CD4-positive, alpha-beta memory T cell (primary cell): ENCODE measurements around the gene DNAJC5. TPM values are rescaled to one million over a fixed set of nuclear protein-coding genes. Genes with fewer than 3 reads are reported as not detected.

Experiments used
- CTCF ChIA-PET: fragments of 350-600 bp; sonication (Branson Sonifier 250); formaldehyde crosslinking; loops from one replicate; lab custom pipeline; 2021; ENCODE audit warnings: inconsistent platforms; ENCODE audit not compliant: partially characterized antibody; lab: Charles Lee
- POLR2A ChIA-PET: fragments of 350-600 bp; sonication (Branson Sonifier 250); formaldehyde crosslinking; loops from one replicate; lab custom pipeline; 2021; ENCODE audit not compliant: partially characterized antibody; lab: Charles Lee
- DNase-seq, 5 donors: peaks; one replicate each; pipeline versions ENCODE4 v3.0.0 to v3.0.0-alpha.2; 2020 to 2022; ENCODE audit warnings: mixed read lengths in 1 of 5
- H3K27ac ChIP-seq: one replicate; pipeline ENCODE4 v1.7.0; 2013; ENCODE audit warnings: low read depth, low read length
- H3K27me3 ChIP-seq: 2 replicates; pipeline ENCODE4 v1.7.0; 2013; ENCODE audit warnings: mild to moderate bottlenecking, low read length, moderate library complexity; ENCODE audit not compliant: insufficient read depth
- H3K36me3 ChIP-seq: 2 replicates; pipeline ENCODE4 v1.7.0; 2013; ENCODE audit warnings: mild to moderate bottlenecking, low read length, moderate library complexity; ENCODE audit not compliant: insufficient read depth
- H3K4me1 ChIP-seq: 2 replicates; pipeline ENCODE4 v1.7.0; 2013; ENCODE audit warnings: mild to moderate bottlenecking, low read length, moderate library complexity; ENCODE audit not compliant: insufficient read depth
- H3K4me3 ChIP-seq, 2 donors: one replicate each; pipeline ENCODE4 v1.7.0; 2013; ENCODE audit warnings: low read length in 2 of 2, mild to moderate bottlenecking in 1 of 2
- H3K9me3 ChIP-seq, 2 donors: one replicate each; pipeline ENCODE4 v1.7.0; 2013; ENCODE audit warnings: low read length in 2 of 2, control low read depth in 1 of 2; ENCODE audit not compliant: control insufficient read depth in 1 of 2
- H3K27ac Mint-ChIP-seq, 7 donors: one replicate each; pipeline ENCODE4 v1.8.0; 2020 to 2021; ENCODE audit warnings: mixed read lengths in 7 of 7, mild to moderate bottlenecking in 6 of 7, inconsistent platforms in 3 of 7, moderate library complexity in 3 of 7
- H3K27me3 Mint-ChIP-seq, 2 donors: one replicate each; pipeline ENCODE4 v1.8.0; 2020 to 2021; ENCODE audit warnings: mixed read lengths in 2 of 2
- H3K36me3 Mint-ChIP-seq, 2 donors: one replicate each; pipeline ENCODE4 v1.8.0; 2020 to 2021; ENCODE audit warnings: mixed read lengths in 2 of 2, inconsistent platforms in 1 of 2, mild to moderate bottlenecking in 1 of 2
- H3K4me1 Mint-ChIP-seq, 4 donors: one replicate each; pipeline ENCODE4 v1.8.0; 2020 to 2021; ENCODE audit warnings: mixed read lengths in 4 of 4, mild to moderate bottlenecking in 1 of 4
- H3K4me3 Mint-ChIP-seq, 8 donors: one replicate each; pipeline ENCODE4 v1.8.0; 2020 to 2021; ENCODE audit warnings: mixed read lengths in 8 of 8, mild to moderate bottlenecking in 7 of 8, moderate library complexity in 6 of 8, inconsistent platforms in 3 of 8
- H3K9me3 Mint-ChIP-seq, 8 donors: one replicate each; pipeline ENCODE4 v1.8.0; 2020 to 2021; ENCODE audit warnings: mixed read lengths in 8 of 8, mild to moderate bottlenecking in 5 of 8, inconsistent platforms in 3 of 8, moderate library complexity in 1 of 8
- intact Hi-C: fragments of 100-400 bp; cut with micrococcal nuclease; formaldehyde crosslinking; loops from one replicate; pipeline ENCODE4 v1.15.1; 2023
- polyA plus RNA-seq, 2 donors: library from polyadenylated mRNA; unstranded; fragments of 300-500 nt; fragmentation: Illumina TruSeq; gene quantifications; one replicate each; pipeline ENCODE4 v1.2.3, GENCODE V29; 2021
- total RNA-seq, 2 experiments: library from RNA; stranded (reverse); gene quantifications; one replicate each; pipeline ENCODE4 v1.2.3, GENCODE V29; 2021

DNAJC5 gene
- total and polyA plus RNA-seq, 4 experiments from 2014 or later: 4.9 to 54.4 (median 31.3) TPM

DNA sequence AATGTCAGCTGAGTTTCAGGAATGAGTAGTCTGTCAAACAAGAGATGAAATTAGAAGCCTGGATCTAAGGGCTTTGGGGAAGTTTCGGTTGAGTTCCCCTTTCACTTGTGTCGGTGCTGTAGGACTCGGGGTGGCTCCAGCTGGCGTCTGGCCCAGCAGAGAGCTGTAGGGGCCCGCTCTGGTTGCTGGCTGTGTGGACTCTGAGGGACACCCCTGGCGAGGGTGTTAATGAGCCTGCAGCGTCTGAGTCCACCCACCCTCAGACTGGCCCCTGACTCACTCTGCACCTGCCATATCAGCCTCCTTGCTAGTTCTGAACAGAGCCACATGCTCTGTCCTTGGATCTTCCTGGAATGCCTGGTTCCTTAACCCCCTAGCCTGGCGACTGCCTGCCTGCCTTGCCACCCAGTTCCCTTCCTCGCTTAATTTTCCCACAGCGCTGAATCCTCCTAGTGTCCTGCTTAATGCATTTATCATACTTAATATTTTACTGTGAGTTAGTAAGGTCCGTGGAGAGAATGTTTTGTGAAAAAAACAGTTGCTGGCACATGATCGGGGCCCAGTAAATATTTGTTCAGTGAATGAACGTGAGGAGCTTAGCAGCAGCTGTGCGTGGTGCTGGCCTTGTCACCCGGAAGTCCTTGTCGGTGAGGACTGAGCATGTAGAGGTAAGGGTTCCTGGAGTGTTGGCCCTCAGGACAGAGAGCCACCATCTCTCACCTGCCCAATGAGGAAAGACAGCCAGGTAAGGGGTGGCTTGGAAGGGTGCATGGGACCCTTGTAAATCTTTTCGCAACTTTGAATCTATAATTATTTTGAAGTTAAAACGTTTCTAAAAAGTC is 1.6 kb downstream of the DNAJC5 start:
- intact Hi-C loops: loop anchor here (5.0 kb wide), 1 partner anchor 141 kb away; the partner anchor contains the start of gene C20orf204
- Histone ChIP-seq H3K27me3 (no peaks in the 10 kb centered on the region), H3K4me1 (peaks cover 62% of the 10 kb centered on the region), H3K27ac (peak overlapping the region; percentile 66), H3K4me3 (peak overlapping the region; percentile 44 to 81), H3K36me3 (peaks cover 4% of the 10 kb centered on the region), H3K9me3 (no peaks in the 10 kb centered on the region)
- peaks cover 8 to 30% of the 10 kb centered on the region in 2 donors for H3K36me3 Mint-ChIP-seq
- peak overlapping the region; percentile 93 to 99 (median 97) for H3K27ac Mint-ChIP-seq
- H3K27me3 Mint-ChIP-seq: no peaks in the 10 kb centered on the region
- DNase-seq: peak in 2 of 5 donors; percentile 14 to 52
- H3K4me3 Mint-ChIP-seq: peak overlapping the region; percentile 92 to 99 (median 94)
- H3K4me1 Mint-ChIP-seq: peaks cover 31 to 65% (median 50%) of the 10 kb centered on the region in 4 donors
- POLR2A ChIA-PET: interaction anchor here (0.7 to 3.7 kb wide), 11 partner anchors 32 to 375 kb away, joined by 3 to 31 read pairs (median 4); partner anchors contain the start of genes LIME1, OPRL1, PPDPF and RGS19
- peaks cover 0 to 2% (median 0%) of the 10 kb centered on the region in 8 donors for H3K9me3 Mint-ChIP-seq
- CTCF ChIA-PET: interaction anchor here (1.3 to 2.2 kb wide), 3 partner anchors 60 to 83 kb away, joined by 3 to 7 read pairs (median 3); partner anchors contain the start of genes SAMD10 and UCKL1

DNA sequence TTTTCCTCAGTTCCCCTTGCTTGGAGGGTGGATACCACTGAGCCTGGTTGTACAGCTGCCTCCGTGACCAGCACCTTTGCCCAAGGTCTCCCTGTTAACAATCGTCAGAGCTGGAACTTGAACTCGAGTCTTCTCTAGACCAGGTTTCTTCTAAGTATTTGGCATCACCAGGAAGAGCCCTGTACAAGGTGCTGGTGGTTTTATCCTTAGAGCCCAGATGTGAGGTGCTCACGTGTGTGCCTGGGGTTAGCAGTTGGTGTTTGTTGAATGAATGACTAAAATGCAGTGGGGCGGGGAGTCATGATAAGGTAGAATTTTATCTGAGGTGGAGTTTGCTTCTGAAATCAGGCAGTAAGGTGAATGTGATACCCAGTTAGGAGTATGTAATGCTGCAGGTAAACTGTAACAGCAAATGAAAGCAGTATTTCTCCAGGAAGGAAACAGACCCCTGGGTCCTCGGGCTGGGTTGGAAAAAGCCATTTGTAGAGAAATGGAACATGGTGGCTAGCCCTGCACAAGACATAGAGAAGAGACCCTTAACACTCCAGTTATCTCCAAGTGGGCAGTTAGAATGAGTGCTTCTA is 3.1 kb downstream of the DNAJC5 start:
- POLR2A ChIA-PET: interaction anchor here (3.7 kb wide), 1 partner anchor 58 kb away, joined by 31 read pairs; the partner anchor contains the start of gene UCKL1
- no peak for DNase-seq
- Mint-ChIP-seq H3K36me3 (peaks cover 8 to 31% of the 10 kb centered on the region in 2 donors), H3K9me3 (peaks cover 0 to 2% (median 0%) of the 10 kb centered on the region in 8 donors), H3K4me1 (peaks cover 37 to 77% (median 59%) of the 10 kb centered on the region in 4 donors), H3K27me3 (no peaks in the 10 kb centered on the region), H3K27ac (peak overlapping the region; percentile 52 to 85 (median 79)), H3K4me3 (peak overlapping the region in 7 of 8 donors; percentile 18 to 73 (median 64))
- H3K36me3 ChIP-seq: peaks cover 5% of the 10 kb centered on the region
- CTCF ChIA-PET: no interaction called here
- H3K9me3 ChIP-seq: no peaks in the 10 kb centered on the region
- H3K4me3 ChIP-seq: no peak overlapping the region
- intact Hi-C loops: loop anchor here (5.0 kb wide), 1 partner anchor 139 kb away; the partner anchor contains the start of gene C20orf204
- H3K27ac ChIP-seq: peak overlapping the region; percentile 20
- no peaks in the 10 kb centered on the region for H3K27me3 ChIP-seq
- H3K4me1 ChIP-seq: peaks cover 76% of the 10 kb centered on the region

DNA sequence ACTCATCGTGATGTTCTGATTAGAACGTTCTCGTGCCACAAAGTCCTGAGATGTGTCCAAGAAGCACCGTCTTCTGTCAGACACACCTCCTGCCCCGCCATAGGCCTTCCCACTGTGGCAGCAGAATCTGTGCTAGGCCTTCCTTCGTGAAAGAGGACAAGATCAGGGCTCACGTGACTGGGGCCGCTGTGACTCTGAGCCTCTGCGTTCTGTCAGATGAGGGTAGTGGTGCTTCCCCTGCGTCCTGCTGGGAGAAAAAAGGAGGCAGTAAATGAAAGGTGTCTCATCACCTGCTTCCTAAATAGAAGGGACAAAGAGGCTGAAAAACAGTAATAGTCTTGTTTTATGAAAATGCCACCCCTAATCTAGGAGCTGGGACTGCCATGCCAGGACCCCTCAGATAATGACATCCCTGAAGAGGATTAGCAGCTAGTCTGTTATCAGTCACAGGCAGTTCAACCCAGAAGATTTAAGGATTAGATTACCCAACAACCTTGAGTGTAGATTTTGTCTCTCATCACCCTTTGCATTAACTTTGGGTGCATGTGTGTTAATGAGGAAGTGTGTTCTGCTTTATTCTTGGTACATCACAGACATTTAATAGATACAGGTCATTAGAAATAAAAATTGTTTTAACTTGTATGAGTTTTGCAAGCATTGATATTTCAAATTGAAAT is 4.1 kb downstream of the DNAJC5 start:
- peak overlapping the region in 4 of 8 donors; percentile 22 to 60 (median 46) for H3K4me3 Mint-ChIP-seq
- Histone ChIP-seq H3K9me3 (no peaks in the 10 kb centered on the region), H3K4me1 (peaks cover 82% of the 10 kb centered on the region), H3K27ac (no peak overlapping the region), H3K4me3 (no peak overlapping the region), H3K27me3 (no peaks in the 10 kb centered on the region), H3K36me3 (peaks cover 5% of the 10 kb centered on the region)
- H3K27me3 Mint-ChIP-seq: no peaks in the 10 kb centered on the region
- no peak for DNase-seq
- intact Hi-C loops: loop anchor here (5.0 kb wide), 1 partner anchor 138 kb away; the partner anchor contains the start of gene C20orf204
- H3K27ac Mint-ChIP-seq: peak overlapping the region; percentile 24 to 89 (median 63)
- peaks cover 37 to 85% (median 63%) of the 10 kb centered on the region in 4 donors for H3K4me1 Mint-ChIP-seq
- ChIA-PET CTCF (no interaction called here), POLR2A (no interaction called here)
- peaks cover 8 to 32% of the 10 kb centered on the region in 2 donors for H3K36me3 Mint-ChIP-seq
- H3K9me3 Mint-ChIP-seq: peaks cover 0 to 2% (median 0%) of the 10 kb centered on the region in 8 donors

DNA sequence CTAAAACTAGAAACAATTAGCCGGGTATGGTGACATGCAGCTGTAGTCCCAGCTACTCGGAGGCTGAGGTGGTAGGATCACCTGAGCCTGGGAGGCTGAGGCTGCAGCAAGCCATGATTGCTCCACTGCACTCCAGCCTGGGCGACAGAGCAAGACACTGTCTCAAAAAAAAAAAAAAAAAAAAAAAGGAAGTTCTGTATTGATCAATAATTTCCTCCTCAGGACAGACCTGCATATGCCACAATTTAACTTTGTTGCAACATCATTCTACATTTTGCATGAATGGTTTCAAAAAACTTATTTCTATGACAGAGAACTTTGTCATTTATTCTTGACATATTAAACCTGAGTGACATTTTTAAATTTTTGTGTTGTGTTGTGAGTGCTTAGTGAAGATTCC is 5.5 kb downstream of the DNAJC5 start:
- no peak for DNase-seq
- H3K27me3 Mint-ChIP-seq: no peaks in the 10 kb centered on the region
- no peak overlapping the region for H3K27ac ChIP-seq
- intact Hi-C loops: no loop called here
- H3K4me3 ChIP-seq: no peak overlapping the region
- peaks cover 82% of the 10 kb centered on the region for H3K4me1 ChIP-seq
- H3K4me1 Mint-ChIP-seq: peaks cover 41 to 90% (median 64%) of the 10 kb centered on the region in 4 donors
- POLR2A ChIA-PET: no interaction called here
- CTCF ChIA-PET: interaction anchor here (1.5 kb wide), 1 partner anchor 73 kb away, joined by 3 read pairs; no protein-coding TSS in a partner anchor
- peak overlapping the region in 3 of 8 donors; percentile 2 to 49 (median 41) for H3K4me3 Mint-ChIP-seq
- peaks cover 5% of the 10 kb centered on the region for H3K36me3 ChIP-seq
- H3K9me3 Mint-ChIP-seq: peaks cover 0 to 2% (median 0%) of the 10 kb centered on the region in 8 donors
- H3K36me3 Mint-ChIP-seq: peaks cover 12 to 39% of the 10 kb centered on the region in 2 donors
- H3K27me3 ChIP-seq: no peaks in the 10 kb centered on the region
- H3K9me3 ChIP-seq: no peaks in the 10 kb centered on the region
- H3K27ac Mint-ChIP-seq: peak overlapping the region in 6 of 7 donors; percentile 17 to 78 (median 60)

DNA sequence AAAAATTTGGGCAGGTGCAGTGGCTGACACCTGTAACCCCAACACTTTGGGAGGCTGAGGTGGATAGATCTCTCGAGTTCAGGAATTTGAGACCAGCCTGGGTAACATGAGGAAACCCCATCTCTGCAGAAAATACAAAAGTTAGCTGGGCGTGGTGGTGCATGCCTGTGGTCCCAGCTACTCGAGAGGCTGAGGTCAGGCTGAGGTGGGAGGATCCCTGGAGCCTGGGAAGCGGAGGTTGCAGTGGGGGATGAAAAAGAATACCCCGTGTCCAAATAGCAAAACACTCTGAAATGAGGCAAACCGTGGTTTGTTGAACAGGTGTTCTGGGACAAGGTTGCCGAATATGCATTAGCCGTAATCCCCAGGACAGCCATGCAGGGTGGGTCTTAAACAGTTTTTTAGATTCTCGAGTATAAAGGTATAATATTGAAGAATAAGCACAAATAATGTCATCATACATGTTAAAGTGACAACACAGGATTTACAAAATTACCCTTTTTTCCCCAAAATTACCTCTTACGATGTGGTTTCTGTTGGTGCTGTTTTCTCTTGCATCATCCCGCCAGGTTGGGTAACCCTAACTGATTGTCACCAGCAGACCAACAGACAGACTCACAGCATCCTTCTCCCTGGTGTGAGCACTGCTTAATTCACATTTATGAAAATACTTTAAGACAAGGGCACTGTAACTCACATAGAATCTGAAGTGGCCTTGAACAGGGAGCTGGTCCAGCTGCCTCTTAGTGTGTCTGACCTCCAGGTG is 9.1 kb downstream of the DNAJC5 start:
- ChIA-PET CTCF (no interaction called here), POLR2A (interaction anchor here (0.6 to 2.4 kb wide), 5 partner anchors 11 to 135 kb away, joined by 3 to 9 read pairs (median 3); partner anchors contain the start of gene UCKL1)
- no peak for DNase-seq
- no peak overlapping the region for H3K27ac ChIP-seq
- Mint-ChIP-seq H3K27me3 (no peaks in the 10 kb centered on the region), H3K4me3 (peak overlapping the region in 7 of 8 donors; percentile 4 to 65 (median 39)), H3K4me1 (peaks cover 25 to 71% (median 51%) of the 10 kb centered on the region in 4 donors), H3K9me3 (no peaks in the 10 kb centered on the region), H3K36me3 (peaks cover 8 to 20% of the 10 kb centered on the region in 2 donors), H3K27ac (peak overlapping the region; percentile 70 to 93 (median 83))
- intact Hi-C loops: no loop called here
- H3K4me1 ChIP-seq: peaks cover 53% of the 10 kb centered on the region
- no peaks in the 10 kb centered on the region for H3K27me3 ChIP-seq
- H3K9me3 ChIP-seq: no peaks in the 10 kb centered on the region
- H3K4me3 ChIP-seq: no peak overlapping the region
- H3K36me3 ChIP-seq: peaks cover 5% of the 10 kb centered on the region

DNA sequence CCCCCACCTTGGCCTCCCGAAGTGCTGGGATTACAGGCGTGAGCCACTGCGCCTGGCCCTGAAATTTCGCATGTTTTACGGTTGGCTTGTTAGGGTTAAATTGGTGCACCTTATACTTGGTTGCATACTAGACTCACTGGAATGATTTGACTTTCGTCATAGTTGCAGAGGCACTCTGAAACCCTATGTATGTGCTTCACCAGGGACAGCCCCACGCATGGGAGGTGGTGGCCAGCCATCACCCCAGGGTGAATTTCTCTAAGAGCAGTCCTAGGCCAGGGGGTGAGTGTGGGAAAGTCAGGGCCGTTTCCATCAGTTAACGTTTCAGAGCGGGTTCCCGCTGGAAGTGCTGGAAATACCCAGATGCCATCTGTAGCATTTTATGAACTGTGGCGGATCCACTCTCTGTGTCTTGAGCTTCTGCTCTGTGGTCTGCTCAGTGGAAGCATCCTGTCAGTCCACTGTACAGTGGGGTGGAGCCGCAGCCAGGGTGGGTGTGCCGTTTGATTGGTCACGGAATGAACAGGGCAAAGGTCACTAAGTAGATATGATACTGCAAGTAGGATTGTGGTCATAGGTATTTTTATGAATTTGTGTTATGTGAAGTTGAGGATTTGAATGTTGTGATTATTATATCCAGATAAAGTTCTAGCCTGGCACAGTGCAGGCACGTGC is 13.2 kb downstream of the DNAJC5 start:
- Histone ChIP-seq H3K27ac (no peak overlapping the region), H3K27me3 (no peaks in the 10 kb centered on the region), H3K9me3 (no peaks in the 10 kb centered on the region), H3K4me1 (peaks cover 43% of the 10 kb centered on the region), H3K36me3 (no peaks in the 10 kb centered on the region), H3K4me3 (no peak overlapping the region)
- Mint-ChIP-seq H3K27me3 (no peaks in the 10 kb centered on the region), H3K36me3 (peaks cover 7 to 16% of the 10 kb centered on the region in 2 donors), H3K27ac (peak overlapping the region in 4 of 7 donors; percentile 15 to 66 (median 60)), H3K4me1 (peaks cover 28 to 66% (median 49%) of the 10 kb centered on the region in 4 donors), H3K9me3 (no peaks in the 10 kb centered on the region), H3K4me3 (no peak overlapping the region)
- POLR2A ChIA-PET: no interaction called here
- DNase-seq: no peak
- CTCF ChIA-PET: interaction anchor here (3.3 kb wide), 1 partner anchor 67 kb away, joined by 15 read pairs; no protein-coding TSS in a partner anchor
- intact Hi-C loops: no loop called here
